GM19238 (cell line): ENCODE results near the gene OR6N2.
A peak's percentile ranks its signal among the peaks of the same experiment; 100 is the strongest.

Source experiments
- DNase-seq: peaks from one replicate; pipeline ENCODE4 v3.0.0; 2011; ENCODE audit warnings: low spot score; ENCODE audit not compliant: insufficient read length

Gene OR6N2, protein sequence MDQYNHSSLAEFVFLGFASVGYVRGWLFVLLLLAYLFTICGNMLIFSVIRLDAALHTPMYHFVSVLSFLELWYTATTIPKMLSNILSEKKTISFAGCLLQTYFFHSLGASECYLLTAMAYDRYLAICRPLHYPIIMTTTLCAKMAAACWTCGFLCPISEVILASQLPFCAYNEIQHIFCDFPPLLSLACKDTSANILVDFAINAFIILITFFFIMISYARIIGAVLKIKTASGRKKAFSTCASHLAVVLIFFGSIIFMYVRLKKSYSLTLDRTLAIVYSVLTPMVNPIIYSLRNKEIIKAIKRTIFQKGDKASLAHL

DNA sequence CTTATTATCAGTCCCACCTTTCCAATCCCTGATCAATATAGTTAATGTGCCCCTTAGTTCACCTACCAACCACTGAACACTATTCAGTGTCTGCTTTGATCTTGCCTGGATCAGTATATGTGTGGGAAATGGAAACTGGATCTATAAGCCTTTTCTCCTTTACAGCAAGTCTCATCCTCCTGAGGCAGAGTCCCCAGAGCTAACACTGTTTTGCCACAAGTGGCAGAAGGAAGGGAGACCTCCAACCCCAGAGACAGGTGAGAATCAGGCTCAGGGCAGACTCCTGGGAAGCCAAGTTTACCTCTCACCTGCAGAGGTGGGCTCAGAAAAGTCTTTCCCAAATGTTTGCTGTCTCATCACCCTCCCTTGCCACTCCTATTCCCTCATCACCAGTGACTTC, at the start of gene OR6N2:
TSS of gene OR6N2 (minus strand) at position 101 of the 400 bp plus-strand sequence. CDS start 3,569 bp downstream, outside the sequence.
- no peak for DNase-seq

DNA sequence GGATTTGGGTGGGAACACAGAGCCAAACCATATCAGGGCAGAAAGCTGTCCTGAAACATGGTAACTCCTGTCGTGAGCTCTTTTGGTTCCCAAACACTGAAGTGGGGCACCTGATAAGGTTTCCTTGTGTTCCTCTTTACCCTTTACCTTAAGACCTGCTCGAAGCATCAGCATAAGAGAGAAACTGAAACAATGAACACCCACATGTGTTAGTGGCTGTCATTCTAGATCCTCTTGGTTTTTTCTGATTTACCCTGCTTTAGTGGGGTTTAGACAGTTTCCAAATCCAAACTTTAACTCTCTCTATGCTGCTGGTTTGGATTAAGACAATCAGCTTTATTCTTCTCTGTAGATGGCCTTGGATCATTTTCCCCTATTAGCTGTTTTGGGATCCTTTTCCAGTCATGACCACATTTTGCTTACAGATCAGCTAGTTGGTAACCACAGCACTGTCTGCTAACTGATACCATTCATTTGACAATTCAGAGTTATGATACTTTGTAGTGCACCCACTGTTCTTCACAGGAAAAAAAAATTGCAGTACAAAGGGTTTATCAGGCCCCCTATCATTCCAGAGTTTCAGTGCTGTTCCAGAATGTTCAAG, 49.2 kb upstream of the OR6N2 start:
- DNase-seq, result no peak

DNA sequence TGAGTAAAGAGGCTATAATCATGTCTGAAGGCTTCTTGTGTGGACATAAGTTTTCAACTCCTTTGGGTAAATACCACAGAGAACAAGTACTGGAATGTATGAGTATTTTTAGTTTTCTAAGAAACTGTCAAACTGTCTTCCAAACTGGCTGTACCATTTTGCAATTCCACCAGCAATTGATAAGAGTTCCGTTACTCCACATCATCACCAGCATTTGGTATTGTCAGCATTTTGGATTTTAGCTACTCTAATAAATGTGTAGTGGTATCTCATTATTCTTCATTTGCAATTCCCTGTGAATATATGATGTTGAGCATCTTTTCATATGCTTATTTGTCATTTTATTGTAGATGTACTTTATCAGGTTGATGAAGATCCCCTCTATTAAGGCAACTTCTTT, 40.7 kb upstream of the OR6N2 start:
- no peak for DNase-seq

DNA sequence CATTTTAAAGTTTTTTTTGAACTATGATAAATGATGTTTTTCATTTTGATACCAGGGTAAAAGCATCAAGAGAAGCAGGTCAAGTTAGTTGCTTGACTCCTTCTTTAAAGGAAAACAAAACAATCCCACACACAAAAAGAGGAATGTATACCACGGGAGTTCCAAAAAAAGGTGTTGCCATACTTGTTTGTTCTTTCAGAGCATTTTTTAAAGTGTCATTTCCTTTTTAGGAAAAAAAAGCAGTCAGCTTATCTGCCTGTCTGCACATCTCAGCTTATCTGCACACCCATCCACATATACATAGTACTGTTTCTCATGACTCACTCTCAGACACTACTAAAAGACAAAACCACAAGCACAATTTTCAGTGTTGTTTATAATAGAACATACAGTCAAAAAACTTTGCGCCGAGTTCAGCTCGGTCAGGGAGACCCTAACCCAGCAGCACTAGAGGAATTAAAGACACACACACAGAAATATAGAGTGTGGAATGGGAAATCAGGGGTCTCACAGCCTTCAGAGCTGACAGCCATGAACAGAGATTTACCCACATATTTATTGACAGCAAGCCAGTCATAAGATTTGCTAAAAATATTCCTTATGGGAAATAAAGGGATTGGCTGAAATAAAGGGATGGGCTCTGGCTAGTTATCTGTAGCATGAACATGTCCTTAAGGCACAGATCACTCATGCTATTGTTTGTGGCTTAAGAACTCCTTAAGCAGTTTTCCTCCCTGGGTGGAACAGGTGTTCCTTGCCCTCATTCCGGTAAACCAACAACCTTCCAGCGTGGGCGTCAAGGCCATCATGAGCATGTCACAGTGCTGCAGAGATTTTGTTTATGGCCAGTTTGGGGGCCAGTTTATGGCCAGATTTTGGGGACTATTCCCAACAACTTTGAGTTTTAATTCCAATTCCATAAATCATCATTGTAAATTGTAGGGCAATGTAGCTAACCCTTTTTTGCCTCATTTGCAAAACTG, 38.7 kb upstream of the OR6N2 start:
- DNase-seq, result peak; percentile 3

DNA sequence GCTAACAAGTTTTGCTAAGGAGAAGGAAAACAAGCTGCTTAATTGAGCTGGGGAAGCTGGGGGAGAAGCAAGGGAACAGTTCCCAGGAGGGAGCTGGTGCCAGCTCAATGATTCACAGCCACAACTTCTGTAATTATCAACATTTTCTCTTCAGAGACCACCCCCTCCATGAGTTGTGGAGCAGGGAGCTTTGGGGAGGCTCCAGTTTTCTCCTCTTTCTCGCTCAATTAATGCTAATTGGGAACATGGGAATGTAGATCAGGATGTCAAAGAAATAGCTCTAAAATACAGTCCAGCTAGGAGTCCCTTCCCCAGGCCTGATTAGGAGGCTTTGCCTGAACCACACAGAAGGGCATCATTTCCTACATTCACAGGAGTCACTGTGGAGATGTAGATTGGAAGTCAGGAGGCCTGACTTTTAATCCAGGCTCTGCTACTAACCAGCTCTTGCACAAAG, 38.0 kb upstream of the OR6N2 start:
- no peak for DNase-seq

DNA sequence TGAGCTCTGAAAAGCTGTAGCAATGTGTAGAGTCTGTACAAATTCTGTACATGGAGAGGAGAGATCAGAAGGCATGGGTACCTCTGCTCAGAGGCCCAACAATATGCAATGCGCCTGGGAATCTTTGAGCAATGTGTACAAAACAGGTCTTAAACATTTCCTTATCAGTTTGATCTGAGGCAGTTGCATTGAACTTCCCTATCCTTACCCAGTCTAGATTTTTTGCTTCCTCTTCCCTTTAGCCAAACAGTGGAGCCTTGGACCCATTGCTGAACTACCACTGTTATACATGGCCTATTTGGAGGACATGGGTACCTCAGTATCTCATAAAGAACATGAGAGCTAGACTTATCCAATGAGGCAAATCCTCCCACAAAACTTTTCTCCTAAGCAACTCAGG, 37.6 kb upstream of the OR6N2 start:
- DNase-seq, result no peak

DNA sequence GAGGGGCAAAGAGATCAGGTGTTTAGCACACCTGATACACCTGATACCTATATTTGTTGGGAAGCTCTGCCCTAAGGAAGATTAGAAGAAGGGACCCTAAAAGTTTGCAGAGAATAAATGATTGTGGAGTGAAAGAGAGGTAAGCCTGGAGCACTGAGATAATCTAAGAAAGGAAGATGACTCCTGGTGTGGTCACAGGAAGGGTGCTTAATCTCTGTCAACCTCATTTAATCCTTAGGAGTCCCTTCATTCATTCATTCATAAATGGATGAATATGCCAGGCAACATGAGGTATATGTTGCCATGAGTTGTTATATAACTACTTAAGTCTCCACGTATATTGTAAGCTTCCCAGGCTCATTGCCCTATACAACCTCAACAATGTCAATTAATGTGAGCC, 34.0 kb upstream of the OR6N2 start:
- no peak for DNase-seq

DNA sequence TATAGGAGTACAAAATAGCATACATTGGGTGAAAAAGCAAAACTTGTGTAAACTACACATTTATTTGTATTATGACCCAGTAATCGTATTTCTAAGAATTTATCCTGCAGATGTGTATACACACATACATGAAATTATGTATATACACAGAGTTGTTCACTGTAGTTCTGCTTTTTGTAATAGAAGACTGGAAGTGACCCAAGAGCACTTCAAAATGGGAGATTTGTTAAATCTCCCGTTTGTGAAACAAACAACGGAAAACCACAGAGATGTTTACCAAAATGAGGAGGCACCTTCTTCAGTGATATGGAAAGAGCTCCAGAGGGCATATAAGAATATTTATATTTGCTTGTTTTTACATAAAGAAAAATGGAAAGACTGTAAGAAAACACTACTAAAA, 32.2 kb upstream of the OR6N2 start:
- DNase-seq, result no peak

DNA sequence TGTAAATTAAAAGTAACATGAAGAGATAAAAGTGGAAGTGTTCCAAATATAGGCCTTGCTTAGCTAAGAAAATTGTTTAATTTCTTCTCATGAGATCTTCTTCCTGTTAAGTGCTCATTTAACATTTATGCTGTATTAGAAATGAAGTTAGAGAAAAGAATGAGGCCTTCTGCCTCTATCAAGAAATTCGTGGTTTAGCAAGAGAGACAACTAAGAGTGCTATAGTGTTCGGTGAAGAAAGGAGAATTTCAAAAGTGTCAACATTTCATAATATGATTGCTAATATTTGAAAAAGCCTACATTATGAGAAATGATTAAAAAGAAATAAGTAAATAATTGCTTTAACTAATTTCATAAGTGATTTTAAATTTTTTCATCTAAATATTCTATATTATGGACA, 31.3 kb upstream of the OR6N2 start:
- DNase-seq, result no peak

DNA sequence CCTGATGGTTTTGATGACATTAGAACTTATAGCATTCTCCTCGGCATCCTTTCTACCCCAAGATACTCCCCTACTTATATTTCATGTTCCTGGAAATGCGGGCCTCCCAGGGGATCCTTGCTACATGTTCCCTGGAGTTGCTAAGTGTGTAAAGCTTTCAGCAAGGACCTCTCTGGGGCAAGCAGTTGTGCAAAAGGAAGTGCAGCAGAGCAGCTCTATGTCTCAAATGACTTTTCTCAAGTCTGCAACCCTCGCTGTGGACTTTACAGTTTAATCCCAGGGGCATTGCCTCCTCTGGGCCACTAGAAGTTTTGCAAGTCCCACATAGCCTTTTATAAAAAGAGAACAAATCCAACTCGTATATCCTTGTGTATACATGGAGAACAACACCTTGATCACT, 29.3 kb upstream of the OR6N2 start:
- no peak for DNase-seq

DNA sequence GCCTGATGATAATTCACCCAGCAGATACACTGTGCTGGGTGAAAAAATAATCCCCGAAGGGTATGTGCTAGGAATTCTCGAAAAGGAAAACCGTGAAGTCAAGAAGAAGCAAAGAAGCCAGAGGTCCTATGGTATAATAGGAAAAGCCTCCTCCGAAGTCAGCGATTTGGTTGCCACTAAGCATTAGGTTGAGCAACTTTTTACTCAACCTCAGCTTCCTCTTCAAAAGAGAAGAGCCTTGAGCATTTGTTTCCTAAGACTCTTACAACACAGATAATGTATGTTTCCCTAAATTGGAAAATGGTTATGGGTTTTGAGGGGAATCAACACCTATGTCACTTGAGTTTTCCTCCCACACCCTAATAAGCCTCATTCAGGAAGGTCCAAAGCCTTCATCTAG, 28.9 kb upstream of the OR6N2 start:
- no peak for DNase-seq

DNA sequence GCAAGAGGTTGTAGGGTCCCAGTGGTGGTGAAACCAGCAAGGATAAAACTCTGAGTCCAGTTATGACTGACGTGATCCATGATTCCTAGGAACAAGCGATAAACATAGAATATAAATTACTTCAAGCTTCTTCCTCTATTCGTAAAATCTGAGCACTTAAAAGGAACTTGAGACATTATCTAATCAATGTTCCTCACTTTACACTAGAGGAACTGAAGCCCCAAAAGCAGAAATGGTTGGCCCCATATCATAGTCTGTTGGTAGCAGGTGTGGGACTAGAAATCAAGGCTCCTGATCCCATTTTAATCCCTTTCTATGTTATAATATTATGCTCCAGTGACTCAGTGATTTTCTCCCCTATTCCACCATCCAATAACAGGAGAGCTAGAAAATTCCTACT, 28.3 kb upstream of the OR6N2 start:
- no peak for DNase-seq

DNA sequence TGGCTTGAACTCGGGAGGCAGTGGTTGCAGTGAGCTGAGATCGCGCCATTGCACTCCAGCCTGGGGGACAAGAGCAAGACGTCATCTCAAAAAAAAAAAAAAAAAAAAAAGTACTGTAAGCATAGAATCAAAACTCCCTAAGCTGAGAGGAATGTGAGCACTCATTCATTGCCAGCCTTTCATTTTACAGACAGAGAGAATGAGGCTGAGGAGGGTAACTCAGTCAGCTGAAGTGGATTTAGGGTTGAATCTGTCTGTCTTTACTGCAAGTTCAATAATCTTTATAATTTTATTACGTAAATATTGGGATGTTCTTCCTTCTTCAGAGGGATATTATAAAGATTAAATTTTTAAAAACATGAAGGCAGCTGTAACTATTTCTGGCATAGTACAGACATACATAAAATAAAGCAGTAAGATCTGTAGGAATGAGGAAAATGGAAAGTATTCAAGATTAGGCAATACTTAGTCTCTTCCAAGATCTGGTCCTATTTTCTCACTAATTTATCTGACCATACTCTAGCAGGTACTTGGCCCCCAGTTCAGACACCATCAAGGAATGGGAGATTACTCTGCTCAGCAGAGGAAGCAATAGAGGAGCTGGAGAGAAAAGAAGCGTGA, 26.0 kb upstream of the OR6N2 start:
- DNase-seq, result no peak

DNA sequence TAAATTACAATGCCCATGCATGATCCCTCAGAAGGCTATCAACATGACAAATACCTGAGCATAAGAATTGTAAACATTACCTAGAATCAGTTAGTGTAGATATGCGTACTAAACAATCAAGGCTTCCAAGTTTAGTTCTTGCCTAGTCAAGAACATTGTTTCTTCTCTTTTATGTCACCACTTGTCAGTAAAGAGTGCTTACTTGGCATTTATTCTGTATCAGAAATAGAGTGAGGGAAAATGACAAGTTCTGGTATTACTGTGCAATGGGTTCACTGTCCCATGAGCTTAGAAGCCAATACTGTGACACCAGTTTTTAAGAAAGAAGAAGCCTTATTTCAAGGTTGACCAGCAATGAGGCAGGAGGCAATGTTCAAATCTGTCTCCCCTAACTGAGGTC, 22.7 kb upstream of the OR6N2 start:
- DNase-seq, result no peak

DNA sequence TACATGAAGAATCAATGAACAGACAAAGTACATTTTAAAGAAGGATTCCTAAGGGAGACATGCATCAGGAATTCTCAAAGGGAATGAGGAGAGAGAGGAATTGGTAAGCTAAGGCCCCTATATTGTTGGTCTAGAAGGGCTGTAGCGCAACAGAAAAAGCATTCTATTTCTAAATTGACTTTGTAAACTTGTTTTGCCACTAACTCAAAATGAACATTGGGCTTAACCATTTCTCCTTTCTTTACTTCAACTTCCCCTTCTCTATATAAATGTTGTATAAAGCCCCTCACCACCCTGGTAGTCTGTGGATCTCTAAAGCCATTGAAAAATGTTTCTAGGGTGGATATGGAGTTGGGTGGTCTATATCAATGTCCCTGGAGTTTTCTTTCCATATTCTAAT, 20.4 kb upstream of the OR6N2 start:
- DNase-seq, result no peak

DNA sequence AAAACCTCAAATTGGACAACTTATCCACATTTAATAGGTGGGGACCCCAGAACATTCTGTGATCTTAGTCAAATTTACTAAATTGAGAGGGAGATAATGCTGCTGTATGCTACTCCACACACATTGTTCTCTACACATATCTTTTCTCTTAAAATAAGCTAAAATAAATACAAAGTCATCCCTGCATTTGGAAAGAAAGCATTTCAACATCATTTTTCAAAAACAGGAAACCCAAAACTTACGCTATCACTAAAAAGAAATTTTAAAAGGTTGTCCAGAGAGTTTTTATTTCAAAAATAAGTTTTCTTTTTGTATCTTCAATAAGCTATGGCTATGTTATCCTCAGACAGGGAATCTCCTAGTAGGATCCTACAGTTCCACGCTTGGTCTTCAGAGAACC, 19.5 kb upstream of the OR6N2 start:
- DNase-seq, result no peak

DNA sequence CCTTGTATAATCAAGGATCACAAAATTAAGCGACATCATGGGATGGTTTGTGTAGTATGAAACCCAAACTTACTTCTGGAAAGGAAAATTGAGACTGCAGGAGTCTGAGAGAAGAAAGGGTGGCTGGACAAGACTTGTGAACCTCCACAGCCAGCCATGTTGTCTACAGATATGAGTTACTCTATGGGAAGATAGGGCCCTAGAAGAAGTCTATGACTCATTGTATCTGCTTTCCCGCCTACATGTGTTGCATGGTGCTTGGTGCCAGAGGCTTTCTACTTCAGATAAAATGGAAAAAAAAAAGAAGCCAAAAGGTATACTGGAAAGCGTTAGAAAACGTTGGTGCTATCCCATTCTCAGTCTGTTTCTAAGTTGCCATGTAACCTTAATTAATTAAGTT, 18.7 kb upstream of the OR6N2 start:
- no peak for DNase-seq

DNA sequence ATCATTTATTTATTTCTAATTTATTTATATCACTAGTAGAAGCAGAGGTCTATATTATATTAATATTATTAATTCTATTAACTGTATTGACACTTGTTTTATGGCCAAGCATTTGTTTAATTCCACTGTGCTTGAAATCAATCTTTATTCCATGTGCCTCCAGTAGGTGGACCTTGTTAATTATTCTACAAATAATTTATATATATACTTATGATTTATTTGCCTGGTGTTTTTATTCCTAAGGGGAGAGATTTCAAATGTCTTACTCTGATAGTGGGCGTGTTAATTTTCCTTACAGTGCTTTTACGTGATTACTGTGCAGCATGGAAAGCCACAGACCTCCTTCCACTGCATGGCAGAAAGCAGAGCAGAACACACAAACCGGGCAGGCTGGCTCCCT, 17.5 kb upstream of the OR6N2 start:
- DNase-seq, result no peak

DNA sequence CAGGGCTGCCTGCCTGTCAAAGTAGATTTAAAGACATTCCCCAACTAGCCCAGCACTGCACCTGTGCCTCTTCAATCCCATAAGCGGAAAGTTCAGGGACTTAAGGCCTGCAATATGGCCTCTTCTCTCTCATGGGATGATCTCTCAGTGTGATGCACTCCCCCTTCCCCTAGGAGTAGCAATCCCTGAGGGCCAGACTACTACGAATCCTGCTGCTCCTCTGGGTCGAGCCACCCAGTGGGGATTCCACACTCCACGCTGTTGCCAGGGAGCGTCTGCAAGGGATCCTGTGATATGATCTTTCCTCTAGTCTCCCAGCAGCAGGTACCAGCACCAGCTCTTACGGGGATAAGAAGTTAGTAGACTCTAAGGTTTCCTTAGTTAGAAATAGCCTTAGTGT, 13.2 kb upstream of the OR6N2 start:
- DNase-seq, result no peak

DNA sequence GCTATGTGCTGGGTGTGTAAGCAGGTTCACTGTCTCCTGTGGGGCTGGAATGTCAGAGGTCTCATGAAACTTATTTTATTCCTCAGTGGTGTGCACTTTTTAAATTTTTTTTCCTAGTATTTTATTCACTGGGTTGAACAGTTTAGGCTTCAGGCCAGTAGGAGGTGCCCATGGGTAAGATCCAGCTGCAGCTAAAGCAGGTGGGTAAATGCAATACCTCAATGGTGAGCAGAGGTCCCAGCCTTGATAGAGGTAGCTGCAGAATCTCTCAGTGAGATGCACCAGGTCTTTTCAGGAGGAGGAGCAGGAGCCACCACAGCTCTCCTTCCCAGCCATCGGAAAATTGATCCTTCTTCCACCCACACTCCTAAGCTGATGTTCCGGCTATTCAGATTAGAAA, 12.6 kb upstream of the OR6N2 start:
- DNase-seq, result no peak

DNA sequence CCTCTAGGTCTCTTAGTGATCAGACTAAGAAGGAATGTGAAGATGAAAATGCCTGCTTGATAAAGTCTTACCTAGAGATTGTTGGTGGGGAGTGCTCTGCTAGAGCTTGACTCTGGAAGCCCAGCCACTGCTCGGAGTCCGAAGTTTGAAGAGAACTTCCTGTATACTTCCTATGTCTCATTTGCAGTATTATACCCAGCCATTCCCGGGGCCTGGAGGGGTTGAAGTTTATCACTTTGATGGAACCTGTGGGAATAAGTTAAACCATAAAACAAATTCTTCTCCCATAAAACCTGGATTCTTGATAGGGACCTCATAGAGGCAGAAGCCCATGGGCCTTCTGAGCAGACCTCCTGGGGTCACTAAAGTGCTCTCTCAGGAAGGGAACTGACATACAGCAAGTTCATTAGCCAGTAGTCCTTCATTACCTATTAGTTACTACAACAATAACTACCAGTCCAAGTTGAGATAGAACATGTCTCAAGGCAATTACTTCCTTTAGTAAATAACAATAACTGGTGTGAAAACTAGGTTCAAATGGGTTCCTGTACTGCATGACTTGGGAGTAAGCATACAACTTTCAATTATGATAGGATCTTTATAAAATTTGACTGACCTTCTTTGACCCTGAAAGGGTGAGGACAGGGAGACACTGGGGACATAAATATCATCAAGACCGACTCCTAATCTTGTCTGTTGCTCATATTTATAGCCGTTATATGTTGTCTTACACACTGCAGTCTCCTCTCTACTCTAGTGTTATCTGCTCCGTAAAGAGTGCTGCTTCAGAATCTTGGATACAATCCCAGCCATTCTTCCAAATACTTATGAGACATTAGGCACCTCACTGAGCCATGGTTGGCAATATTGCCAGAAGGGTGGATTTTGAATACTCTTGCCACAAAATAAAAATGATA, 8.8 kb downstream of the OR6N2 start, which contains the start of gene OR6N1:
TSS of gene OR6N1 (minus strand) at position 246 of the 917 bp plus-strand sequence. CDS start 5,513 bp downstream, outside the sequence.
- DNase-seq, result no peak
